Panc1 (cell line): ENCODE measurements around the gene GPC2. TPM values are rescaled to one million over a fixed set of nuclear protein-coding genes. Genes with fewer than 3 reads are reported as not detected.

Experiments used
- ATAC-seq: fragments of 200-7000 bp; cut with Tn5 transposase; 2 replicates; pipeline ENCODE4 v1.9.1; 2020; ENCODE audit warnings: mild to moderate bottlenecking, moderate library complexity
- BruUV-seq: library from RNA; stranded (reverse); fragments of 400-500 nt; replicated peaks from 2 replicates; lab custom pipeline; 2021; lab: Mats Ljungman, UMichigan
- CTCF ChIA-PET: fragments of 300-600 bp; sonication (Branson Sonifier 250); formaldehyde crosslinking; loops from one replicate; lab custom pipeline; 2022; ENCODE audit warnings: antibody characterized with exemption; lab: Charles Lee
- POLR2A ChIA-PET: fragments of 300-600 bp; sonication (Branson Sonifier 250); formaldehyde crosslinking; loops from one replicate; lab custom pipeline; 2022; ENCODE audit warnings: antibody characterized with exemption; lab: Charles Lee
- DNase-seq: peaks from one replicate; pipeline ENCODE4 v3.0.0-alpha.2; 2010; ENCODE audit warnings: low read depth, low spot score
- H3K27ac ChIP-seq: 2 replicates; pipeline ENCODE4 v1.5.1; 2011; ENCODE audit warnings: mild to moderate bottlenecking, low read length, inconsistent platforms
- H3K27me3 ChIP-seq: fragments of 200-500 bp; sonication (Bioruptor generic); 2 replicates; pipeline ENCODE4 v1.6.0; 2014; ENCODE audit warnings: low read length, inconsistent platforms; ENCODE audit not compliant: control insufficient read depth, insufficient read depth
- H3K36me3 ChIP-seq: fragments of 200-500 bp; sonication (Bioruptor generic); 2 replicates; pipeline ENCODE4 v1.5.1; 2014; ENCODE audit warnings: inconsistent platforms, mild to moderate bottlenecking, low read length, moderate library complexity; ENCODE audit not compliant: control insufficient read depth, insufficient read depth
- H3K4me1 ChIP-seq: 2 replicates; pipeline ENCODE4 v1.5.1; 2011; ENCODE audit warnings: inconsistent platforms, mild to moderate bottlenecking, low read length, moderate library complexity; ENCODE audit not compliant: control insufficient read depth, insufficient read depth
- H3K4me3 ChIP-seq, 2 experiments: 2 replicates each; pipeline ENCODE4 v1.5.1; 2011 to 2012; ENCODE audit warnings: low read depth in 2 of 2, low read length in 2 of 2, mild to moderate bottlenecking in 2 of 2, inconsistent platforms in 1 of 2, moderate library complexity in 1 of 2
- H3K9me3 ChIP-seq: fragments of 200-500 bp; sonication (Bioruptor generic); 2 replicates; pipeline ENCODE4 v1.5.1; 2014; ENCODE audit warnings: low read depth, mild to moderate bottlenecking, inconsistent platforms, low read length, moderate library complexity; ENCODE audit not compliant: control insufficient read depth, insufficient read depth
- SIN3A ChIP-seq: IDR thresholded peaks from 2 replicates; pipeline ENCODE4 v1.6.1; 2012; ENCODE audit warnings: low read depth, mild to moderate bottlenecking, low read length, moderate library complexity, borderline replicate concordance; ENCODE audit not compliant: insufficient read depth
- in situ Hi-C: cut with HindIII; loops from 2 replicates; pipeline ENCODE4 v1.10.0; 2016; ENCODE audit warnings: low sequenced_read_pairs, low pct_unique_long_range_greater_than_20kb
- intact Hi-C: fragments of 100-400 bp; cut with micrococcal nuclease; formaldehyde crosslinking; loops from one replicate; pipeline ENCODE4 v1.10.0; 2022; ENCODE audit not compliant: unreplicated experiment
- total RNA-seq: library from RNA; stranded (reverse); gene quantifications from one replicate; pipeline ENCODE4 v1.2.1, GENCODE V29; 2021; ENCODE audit not compliant: unreplicated experiment
- TF ChIP-seq, protein P1 (sequence below): fragments of 450-650 bp; IDR thresholded peaks from 2 replicates; pipeline ENCODE4 v1.5.1; 2017; ENCODE audit warnings: mild to moderate bottlenecking
- TF ChIP-seq, protein P2 (sequence below), 2 experiments: IDR thresholded peaks; 2 replicates each; pipeline ENCODE4 v1.6.1; 2011 to 2012; ENCODE audit warnings: low read depth in 2 of 2, control low read depth in 1 of 2, low read length in 1 of 2, mild to moderate bottlenecking in 1 of 2, moderate library complexity in 1 of 2; ENCODE audit not compliant: insufficient read depth in 1 of 2

Gene GPC2
- total RNA-seq, 1 experiment from 2014 or later = 7.9 TPM

- intact Hi-C loops = loop anchor here (5.0 kb wide), 1 partner anchor 85 kb away; the partner anchor contains the start of gene PVRIG
- Histone ChIP-seq H3K27ac (no peak overlapping the region), H3K9me3 (no peaks in the 10 kb centered on the region), H3K36me3 (no peaks in the 10 kb centered on the region), H3K27me3 (no peaks in the 10 kb centered on the region), H3K4me1 (0 out of 2 replicates have a peak, but pooled peaks cover 7% of the 10 kb centered on the region), H3K4me3 (no peak overlapping the region)
- ATAC-seq (peak; percentile 88), DNase-seq (peak; percentile 74)
- no TSS peak for BruUV-seq
- ChIA-PET POLR2A (no interaction called here), CTCF (interaction anchor here (0.5 to 1.2 kb wide), 8 partner anchors 12 to 213 kb away, joined by 3 to 16 read pairs (median 4); no protein-coding TSS in a partner anchor)
- in situ Hi-C loops = no loop called here
- TF ChIP-seq, protein P1, sequence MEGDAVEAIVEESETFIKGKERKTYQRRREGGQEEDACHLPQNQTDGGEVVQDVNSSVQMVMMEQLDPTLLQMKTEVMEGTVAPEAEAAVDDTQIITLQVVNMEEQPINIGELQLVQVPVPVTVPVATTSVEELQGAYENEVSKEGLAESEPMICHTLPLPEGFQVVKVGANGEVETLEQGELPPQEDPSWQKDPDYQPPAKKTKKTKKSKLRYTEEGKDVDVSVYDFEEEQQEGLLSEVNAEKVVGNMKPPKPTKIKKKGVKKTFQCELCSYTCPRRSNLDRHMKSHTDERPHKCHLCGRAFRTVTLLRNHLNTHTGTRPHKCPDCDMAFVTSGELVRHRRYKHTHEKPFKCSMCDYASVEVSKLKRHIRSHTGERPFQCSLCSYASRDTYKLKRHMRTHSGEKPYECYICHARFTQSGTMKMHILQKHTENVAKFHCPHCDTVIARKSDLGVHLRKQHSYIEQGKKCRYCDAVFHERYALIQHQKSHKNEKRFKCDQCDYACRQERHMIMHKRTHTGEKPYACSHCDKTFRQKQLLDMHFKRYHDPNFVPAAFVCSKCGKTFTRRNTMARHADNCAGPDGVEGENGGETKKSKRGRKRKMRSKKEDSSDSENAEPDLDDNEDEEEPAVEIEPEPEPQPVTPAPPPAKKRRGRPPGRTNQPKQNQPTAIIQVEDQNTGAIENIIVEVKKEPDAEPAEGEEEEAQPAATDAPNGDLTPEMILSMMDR = peak; percentile 96
- TF ChIP-seq, protein P2, sequence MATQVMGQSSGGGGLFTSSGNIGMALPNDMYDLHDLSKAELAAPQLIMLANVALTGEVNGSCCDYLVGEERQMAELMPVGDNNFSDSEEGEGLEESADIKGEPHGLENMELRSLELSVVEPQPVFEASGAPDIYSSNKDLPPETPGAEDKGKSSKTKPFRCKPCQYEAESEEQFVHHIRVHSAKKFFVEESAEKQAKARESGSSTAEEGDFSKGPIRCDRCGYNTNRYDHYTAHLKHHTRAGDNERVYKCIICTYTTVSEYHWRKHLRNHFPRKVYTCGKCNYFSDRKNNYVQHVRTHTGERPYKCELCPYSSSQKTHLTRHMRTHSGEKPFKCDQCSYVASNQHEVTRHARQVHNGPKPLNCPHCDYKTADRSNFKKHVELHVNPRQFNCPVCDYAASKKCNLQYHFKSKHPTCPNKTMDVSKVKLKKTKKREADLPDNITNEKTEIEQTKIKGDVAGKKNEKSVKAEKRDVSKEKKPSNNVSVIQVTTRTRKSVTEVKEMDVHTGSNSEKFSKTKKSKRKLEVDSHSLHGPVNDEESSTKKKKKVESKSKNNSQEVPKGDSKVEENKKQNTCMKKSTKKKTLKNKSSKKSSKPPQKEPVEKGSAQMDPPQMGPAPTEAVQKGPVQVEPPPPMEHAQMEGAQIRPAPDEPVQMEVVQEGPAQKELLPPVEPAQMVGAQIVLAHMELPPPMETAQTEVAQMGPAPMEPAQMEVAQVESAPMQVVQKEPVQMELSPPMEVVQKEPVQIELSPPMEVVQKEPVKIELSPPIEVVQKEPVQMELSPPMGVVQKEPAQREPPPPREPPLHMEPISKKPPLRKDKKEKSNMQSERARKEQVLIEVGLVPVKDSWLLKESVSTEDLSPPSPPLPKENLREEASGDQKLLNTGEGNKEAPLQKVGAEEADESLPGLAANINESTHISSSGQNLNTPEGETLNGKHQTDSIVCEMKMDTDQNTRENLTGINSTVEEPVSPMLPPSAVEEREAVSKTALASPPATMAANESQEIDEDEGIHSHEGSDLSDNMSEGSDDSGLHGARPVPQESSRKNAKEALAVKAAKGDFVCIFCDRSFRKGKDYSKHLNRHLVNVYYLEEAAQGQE (IDR thresholded peaks at IDR 0.05; ENCODE audit: insufficient read depth in 1 of 2, low read depth in 2 of 2, low read length in 1 of 2) = no peak
Measured at GRCh38 chr7:100132697-100133151, 44.5 kb downstream of the GPC2 start.

GRCh38 chr7:100132126-100132525 lies 45.1 kb downstream of the GPC2 start:
- 0 out of 2 replicates have a peak, but pooled peaks cover 7% of the 10 kb centered on the region for H3K4me1 ChIP-seq
- no peaks in the 10 kb centered on the region for H3K9me3 ChIP-seq
- DNase-seq (no peak), ATAC-seq (no peak)
- no peaks in the 10 kb centered on the region for H3K27me3 ChIP-seq
- intact Hi-C loops (loop anchor here (5.0 kb wide), 1 partner anchor 85 kb away; the partner anchor contains the start of gene PVRIG), in situ Hi-C loops (no loop called here)
- ChIA-PET POLR2A (no interaction called here), CTCF (interaction anchor here (0.7 to 1.2 kb wide), 6 partner anchors 50 to 213 kb away, joined by 3 to 7 read pairs (median 4); no protein-coding TSS in a partner anchor)
- H3K36me3 ChIP-seq = no peaks in the 10 kb centered on the region
- no TSS peak for BruUV-seq
- no peak overlapping the region for H3K27ac ChIP-seq
- TF ChIP-seq, protein P2 (IDR thresholded peaks at IDR 0.05; ENCODE audit: insufficient read depth in 1 of 2, low read depth in 2 of 2, low read length in 1 of 2) = no peak
- no peak for TF ChIP-seq SIN3A
- TF ChIP-seq, protein P1 = no peak
- no peak overlapping the region for H3K4me3 ChIP-seq
